ENCODE data around the gene KCNK7.

- TF ChIP-seq CTCF (IDR thresholded peaks at IDR 0.05; ENCODE audit: insufficient read depth, low read depth, low read length) (no peak), EZH2 (IDR thresholded peaks at IDR 0.05; ENCODE audit: insufficient read depth, low read length) (no peak)
Observed at GRCh38 chr11:65581928-65582327, 13.7 kb downstream of the KCNK7 start.

Measured in astrocyte (in vitro differentiated cells and primary cell).